HG03060 (cell line): Measurements from ENCODE around the gene MDK.

ENCODE experiments used
- ATAC-seq: cut with Tn5 transposase; IDR thresholded peaks from one replicate; pipeline ENCODE4 v1.9.1; 2021; ENCODE audit warnings: low read depth, moderate number of reproducible peaks; ENCODE audit not compliant: unreplicated experiment

The MDK gene

GRCh38 chr11:46347637-46348311 lies 33.7 kb upstream of the MDK start:
- ATAC-seq = no peak

DNA sequence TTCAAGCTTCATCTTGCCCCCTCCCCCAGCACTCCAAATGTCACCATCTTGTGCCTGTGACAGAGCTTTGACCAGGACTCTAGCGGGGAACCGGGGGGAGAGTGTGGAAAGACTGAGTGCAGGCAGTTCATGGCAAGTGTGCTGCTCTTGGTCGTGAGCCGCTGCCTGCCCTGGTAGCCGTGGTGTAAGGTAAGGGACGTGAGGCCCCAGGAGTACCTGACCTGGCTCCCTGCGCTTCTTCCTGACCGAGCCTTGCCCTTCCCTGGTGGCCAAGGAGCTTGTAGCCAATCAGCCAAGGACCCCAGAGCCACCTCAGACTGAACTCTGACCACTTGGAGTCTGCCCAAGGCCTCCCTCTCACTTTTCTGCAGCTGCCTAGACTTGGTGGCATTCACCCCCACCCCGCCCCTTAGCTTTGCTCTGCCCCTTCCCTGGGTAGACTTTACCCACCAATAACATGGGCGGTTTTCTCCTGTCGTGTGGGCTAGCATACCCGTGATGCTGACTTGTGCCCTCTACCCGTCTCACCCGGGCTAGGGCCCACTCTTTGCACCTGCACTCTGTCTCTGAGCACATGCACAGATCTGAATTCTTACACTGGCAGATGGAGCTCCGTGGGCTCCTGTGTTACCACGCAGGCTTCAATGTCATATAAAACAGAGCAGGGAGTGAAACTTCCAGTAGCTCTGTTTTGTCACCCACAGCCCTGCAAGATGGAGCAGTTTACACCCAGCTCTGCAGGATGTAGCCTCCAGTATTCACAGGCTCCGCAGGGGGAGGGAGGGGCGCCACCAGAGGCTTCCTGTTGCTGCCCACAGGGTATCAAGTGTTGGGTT lies 32.7 kb upstream of the MDK start:
- no peak for ATAC-seq

DNA sequence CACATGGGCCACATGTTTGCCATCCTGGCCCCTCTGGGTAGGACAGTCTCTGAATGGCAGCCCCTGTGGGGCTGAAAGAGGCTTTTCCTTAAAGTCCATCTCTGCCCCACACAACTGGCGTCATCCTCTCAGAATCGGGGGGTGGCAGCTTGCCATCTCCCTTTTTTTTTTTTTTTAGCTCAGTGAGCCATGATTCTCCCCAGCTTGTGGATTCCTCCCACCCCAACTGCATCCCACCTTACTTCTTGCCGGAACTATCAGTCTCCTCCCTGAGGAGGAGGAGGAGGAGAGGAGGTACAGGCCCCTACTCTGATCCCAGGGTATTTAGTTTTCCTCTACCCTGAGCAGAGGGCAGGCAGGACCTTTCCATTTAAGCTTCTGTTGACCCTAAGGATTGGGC lies 30.8 kb upstream of the MDK start:
- ATAC-seq = no peak

DNA sequence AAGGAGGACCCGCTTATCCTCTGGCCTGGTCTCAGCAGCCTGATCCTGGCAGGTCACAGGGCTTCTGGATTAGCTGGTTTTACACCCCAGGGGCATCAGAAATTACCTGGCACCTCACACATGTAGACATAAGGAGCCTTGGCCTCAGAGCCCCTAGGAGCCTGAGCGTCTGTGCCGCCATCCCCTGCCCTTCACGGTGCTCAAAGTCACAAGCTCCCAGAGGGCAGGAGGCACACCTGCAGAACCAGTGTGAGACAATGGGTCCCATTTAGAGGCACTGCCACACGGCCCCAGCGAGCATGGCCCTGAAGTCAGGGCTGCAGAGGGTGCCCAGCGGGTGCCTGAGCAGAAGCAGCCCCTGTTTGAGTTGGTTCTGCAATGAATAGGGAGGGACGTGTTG lies 30.3 kb upstream of the MDK start:
- ATAC-seq = no peak

- ATAC-seq = no peak
Observed at GRCh38 chr11:46351606-46352005, 29.9 kb upstream of the MDK start.

DNA sequence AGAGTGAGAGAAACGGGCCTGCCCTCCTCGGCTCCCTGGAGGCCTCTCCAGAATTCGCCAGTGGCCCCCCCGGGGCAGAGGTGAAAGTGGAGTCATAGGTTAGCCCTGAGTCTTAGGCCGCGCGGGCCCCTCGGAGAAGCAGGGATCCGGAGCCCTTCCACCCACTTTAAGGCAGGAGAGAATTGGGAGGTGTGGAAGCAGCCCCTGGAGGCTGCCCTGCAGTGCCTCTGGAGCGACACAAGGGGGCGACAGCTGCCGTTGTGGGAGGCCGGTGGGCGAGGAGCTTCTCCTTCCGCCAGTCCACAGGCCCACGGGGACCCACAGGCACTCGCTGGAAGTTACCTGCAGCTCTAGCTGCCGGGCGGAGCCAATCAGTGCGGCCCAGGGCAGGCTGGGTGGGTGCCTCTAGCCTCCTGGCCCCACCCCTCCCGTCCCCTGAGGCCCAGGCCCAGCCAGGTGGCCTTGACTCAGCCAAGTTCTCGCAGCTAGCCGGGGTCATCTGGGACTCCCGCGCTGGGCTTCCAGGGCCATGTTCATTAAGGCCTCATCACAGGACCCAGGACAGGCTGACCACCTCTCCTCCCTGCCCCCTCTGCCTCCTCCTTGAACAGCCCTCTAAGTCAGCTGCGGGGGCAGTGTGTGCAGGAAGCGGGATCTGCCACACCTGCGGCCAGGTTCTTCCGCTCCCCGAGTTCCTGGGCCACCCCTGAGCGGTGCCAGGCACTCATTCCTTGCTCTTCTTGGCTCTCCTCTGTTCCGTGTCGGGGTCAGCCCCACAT lies 29.2 kb upstream of the MDK start:
- ATAC-seq = no peak

GRCh38 chr11:46353698-46354097 lies 27.8 kb upstream of the MDK start:
- no peak for ATAC-seq

DNA sequence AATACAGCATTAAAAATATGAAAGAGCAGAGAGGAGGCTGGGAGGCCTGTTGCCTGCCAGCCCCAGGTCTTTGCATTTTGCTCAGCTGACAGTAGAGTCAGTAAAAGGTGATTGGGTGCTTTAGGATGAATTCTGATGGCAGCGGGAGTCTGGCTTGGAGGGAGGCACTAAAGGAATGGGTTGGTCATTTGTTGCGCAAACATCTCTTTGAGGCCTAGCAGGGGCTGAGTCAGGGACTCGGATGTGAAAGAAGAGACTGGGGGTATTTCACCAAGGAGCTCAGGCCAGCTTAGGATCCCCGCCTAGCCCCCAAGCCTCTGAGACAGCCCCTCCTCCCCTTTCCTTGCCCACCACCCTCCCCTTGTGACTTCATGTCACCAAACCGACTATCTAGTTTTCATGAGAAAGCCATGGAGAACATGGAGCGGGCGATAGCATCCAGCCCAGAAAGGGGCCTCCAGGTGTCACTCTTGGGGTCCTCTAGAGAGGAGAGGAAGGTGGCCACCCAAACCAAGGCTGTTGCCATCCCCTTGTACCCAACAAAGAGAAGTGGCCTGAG lies 24.5 kb upstream of the MDK start:
- ATAC-seq = no peak

DNA sequence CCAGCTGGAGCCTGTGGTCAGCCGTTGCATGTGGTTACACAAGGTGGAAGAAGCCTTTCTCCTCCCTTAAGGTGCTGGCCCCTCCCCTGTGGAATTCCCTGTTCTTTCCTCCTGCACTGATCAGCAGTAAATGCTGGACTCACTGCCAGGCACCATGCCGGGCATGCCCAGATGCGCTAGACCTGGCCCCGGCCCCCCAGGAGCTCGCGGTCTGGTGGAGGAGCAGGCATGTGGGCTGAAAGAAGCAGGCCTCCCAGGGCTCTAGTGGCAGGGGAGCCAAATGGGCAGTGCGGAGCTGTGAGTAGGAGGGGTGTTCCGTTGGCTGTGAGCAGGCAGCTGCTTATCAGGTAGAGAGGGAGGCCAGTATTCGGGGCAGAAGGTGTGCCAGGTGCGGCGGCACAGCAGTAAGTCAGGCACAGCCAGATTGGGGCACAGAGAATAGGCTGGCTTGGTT lies 24.0 kb upstream of the MDK start:
- no peak for ATAC-seq

DNA sequence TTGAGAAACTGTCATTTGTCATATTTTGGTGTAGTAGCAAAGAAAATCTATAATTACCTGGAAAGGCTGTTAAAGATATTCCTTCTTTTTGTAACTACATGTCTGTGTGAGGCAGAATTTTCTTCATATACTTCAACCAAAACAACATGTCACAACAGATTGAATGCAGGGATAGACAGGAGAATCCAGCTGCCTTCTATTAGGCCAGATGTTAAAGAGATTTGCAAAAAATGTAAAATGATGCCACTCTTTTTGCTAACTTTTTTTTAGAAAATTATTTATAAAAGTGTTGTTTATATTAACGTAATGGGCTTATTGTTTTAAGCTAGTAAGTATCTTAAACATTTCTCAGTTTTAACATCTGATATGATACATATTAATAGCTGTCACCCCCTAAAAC lies 21.5 kb upstream of the MDK start:
- ATAC-seq = no peak

DNA sequence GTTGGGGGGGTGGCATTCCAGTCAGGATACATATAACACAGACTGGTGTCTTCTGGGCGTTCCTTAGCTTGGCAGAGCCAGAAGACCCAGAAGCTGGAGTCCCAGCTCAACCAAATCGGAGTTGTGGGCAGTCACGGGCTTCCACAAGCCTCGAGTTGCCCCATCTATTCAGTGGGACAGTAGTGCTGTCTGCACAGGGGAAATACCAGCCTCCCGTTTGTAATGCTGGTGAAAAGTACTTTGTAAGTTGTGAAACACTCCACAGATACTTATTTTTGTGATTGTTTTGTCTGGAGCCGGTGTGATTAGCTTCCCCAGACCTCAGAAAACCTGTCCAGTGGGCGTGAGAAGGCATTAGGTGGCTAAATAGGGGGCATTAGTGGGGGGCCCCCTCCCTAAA lies 20.6 kb upstream of the MDK start:
- ATAC-seq = no peak

- ATAC-seq = peak; percentile 66
Observed at GRCh38 chr11:46361283-46362155, 19.9 kb upstream of the MDK start.

DNA sequence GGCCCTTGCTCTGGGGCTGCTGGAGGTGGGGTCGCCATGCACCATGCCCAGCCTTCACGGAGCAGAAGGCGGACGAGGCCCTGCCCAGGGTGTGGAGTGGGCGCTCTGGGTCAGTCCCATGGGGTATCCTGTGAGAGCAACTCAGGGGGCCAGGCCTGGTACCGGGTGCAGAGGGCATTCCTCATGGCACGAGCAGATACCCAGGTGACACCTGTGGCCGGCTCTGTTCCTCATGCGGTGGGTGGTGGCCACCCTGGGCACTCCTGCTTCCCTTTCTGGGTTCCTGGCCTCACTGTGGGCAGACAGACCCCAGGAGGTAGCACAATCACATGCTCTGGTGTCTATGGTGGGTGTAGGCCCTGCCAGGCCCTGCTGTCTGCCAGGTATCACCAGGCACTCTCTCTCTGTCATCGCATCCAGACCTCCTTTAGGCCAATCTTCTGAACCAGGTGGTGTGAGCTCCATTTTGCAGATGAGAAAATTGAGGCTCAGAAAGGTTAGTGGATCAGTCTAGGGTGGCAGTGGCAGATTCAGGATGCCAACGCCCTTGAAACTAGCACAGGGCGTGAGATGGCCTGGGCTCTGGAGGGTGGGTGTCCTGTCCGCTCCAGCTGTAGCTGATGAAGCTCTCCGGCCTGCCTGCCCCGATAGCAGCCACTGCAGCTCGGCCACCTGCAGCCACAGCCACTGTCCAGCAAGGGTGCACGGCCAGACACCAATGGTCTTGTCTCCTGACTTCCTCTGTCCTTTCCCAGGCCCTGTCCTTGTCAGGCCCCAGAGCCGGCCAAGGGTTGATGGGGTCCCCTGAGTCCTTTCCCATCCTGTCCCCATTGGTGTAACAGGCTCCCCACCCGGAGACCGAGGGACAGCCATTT lies 19.1 kb upstream of the MDK start:
- ATAC-seq = no peak

DNA sequence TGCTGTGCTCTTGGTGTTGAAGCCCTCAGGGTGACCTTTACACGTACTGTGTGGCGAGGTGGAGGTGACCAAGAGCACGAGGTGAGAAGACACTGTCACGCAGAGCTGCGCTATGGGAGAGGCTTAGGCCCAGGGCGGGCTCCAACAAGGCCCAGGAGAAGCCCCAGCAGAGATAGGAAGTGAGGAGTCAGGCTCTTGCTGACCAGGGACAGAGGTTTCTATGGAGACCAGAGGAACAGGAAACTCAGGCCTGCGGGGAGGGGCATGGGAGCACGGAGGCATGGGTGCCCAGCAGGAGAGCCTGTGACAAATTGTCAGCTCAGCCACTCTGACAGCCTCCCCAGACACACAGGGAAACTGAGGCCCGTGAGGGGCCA lies 18.4 kb upstream of the MDK start:
- ATAC-seq = no peak

GRCh38 chr11:46363455-46364005 lies 17.9 kb upstream of the MDK start:
- no peak for ATAC-seq

DNA sequence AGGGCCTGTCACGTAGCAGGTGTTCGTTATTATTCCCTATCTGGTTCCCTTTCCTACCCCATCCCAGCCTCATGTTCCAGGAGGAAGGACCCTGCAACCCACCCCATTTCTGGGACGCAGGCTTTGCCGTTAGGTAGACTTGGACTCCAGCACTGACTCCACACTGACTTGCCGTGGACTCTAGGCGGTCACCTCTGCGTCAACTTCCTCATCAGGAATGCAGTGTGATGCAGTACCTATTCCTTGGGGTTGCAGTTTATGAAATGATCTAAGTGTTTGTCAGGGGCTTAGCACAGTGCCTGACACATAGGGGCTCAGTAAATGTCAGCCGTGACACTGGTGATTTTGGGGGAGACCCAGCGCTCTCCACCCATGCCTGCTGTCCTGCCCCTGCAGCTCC lies 17.4 kb upstream of the MDK start:
- no peak for ATAC-seq

DNA sequence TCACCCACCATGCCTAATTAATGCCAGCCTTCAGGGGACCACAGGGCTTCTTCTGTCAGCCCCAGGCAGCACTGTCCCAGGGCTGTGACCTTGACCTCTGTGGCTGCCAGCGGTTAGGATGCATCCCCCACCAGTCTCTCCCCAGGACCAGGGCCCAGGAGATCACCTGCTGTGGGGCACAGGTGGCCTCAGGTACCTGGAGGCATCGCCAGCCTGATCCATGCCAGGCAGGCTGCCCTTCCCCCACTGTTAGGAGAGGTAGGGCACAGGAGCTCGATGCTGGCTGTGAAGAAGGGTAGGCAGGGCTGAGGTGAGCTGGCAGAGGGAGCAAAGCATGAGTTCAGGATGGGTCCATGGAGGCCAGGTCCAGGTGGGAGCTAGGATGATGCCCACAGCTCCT lies 16.7 kb upstream of the MDK start:
- ATAC-seq = no peak

DNA sequence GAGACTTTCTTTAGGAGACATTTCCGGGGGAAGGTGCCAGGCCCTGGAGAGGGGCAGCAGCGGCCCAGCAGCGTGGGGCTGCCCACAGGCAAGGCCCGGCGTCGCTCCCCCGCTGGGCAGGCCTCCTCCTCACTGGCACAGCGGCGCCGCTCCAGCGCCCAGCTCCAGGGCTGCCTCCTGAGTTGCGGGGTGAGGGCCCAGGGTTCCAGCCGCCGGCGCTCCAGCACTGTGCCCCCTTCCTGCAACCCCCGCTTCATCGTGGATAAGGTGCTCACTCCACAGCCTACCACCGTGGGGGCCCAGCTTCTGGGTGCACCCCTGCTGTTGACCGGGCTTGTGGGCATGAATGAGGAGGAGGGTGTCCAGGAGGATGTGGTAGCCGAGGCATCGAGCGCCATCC lies 15.2 kb upstream of the MDK start:
- no peak for ATAC-seq

DNA sequence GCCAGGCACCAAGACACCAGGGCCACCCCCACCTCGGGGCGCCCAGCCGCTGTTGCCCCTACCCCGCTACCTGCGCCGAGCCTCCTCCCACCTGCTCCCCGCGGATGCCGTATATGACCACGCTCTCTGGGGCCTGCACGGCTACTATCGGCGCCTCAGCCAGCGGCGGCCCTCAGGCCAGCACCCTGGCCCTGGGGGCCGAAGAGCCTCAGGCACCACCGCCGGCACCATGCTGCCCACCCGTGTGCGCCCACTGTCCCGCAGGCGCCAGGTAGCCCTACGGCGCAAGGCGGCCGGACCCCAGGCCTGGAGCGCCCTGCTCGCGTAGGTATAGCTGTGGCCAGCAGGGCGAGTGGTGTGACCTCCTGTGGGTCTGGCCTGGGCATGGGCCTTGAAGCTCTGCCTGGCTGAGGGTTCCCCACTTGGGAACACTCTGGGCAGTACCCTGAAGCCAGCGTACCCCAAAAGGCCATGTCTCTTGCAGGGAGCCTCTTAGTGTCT lies 14.8 kb upstream of the MDK start:
- no peak for ATAC-seq
